ENCODE data around the gene HSPA12A.

HSPA12A gene, protein sequence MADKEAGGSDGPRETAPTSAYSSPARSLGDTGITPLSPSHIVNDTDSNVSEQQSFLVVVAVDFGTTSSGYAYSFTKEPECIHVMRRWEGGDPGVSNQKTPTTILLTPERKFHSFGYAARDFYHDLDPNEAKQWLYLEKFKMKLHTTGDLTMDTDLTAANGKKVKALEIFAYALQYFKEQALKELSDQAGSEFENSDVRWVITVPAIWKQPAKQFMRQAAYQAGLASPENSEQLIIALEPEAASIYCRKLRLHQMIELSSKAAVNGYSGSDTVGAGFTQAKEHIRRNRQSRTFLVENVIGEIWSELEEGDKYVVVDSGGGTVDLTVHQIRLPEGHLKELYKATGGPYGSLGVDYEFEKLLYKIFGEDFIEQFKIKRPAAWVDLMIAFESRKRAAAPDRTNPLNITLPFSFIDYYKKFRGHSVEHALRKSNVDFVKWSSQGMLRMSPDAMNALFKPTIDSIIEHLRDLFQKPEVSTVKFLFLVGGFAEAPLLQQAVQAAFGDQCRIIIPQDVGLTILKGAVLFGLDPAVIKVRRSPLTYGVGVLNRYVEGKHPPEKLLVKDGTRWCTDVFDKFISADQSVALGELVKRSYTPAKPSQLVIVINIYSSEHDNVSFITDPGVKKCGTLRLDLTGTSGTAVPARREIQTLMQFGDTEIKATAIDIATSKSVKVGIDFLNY

DNA sequence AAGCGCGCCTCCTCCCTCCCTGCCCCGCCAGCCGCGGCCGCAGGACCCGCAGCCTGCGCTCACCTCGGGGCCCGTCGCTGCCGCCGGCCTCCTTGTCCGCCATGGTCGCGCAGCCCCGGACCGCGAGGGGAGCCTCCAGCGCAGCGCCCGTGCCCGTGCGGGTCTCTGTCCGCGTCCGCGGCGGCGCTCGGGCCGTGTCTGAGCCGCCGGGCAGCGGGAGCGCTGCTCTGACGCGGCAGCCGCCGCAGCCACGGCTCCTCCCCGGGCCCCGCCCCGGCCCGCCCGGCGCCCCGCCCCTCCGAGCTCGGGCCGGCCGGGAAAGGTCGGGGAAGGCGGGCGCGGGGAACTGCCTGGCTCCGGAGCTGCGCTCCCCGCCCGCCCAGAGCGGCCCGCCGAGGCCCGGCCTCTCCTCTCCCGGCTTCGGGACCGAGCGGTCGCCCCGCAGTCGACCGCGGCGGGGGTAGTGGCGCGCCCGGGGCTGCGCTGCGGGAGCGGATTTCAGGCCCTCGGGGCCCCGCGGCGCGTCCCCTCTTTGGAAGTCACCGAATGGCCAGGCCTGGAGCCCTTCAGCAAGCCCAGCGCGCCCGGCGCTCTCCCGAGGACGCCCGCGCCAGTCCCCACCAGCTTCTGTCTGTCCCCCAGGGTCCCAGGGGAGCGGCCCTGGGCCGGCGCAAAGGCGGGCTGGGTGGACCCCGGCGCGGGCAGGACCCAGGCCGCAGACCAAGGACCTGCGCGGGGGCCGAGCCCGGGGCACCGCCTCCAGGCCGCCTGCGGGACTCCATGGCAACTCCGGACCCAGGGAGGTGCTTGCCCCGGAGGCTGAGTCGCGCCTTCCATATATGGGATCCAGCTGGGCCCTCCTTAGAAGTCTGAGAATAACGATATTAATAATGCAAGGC lies at the start of gene HSPA12A:
HSPA12A (minus strand) TSS at position 200 of the 899 bp plus-strand sequence; CDS start at position 103, 97 bp downstream.
- Histone ChIP-seq H3K36me3 (no peaks in the 10 kb centered on the region), H3K4me1 (peaks cover 0 to 16% (median 13%) of the 10 kb centered on the region in 4 donors), H3K4me3 (peak within 1 kb of the TSS; percentile 82 to 90), H3K9me3 (no peaks in the 10 kb centered on the region), H3K27me3 (no peaks in the 10 kb centered on the region), H3K27ac (peak within 1 kb of the TSS; percentile 92 to 94)
- peak; percentile 81 to 91 for DNase-seq
- TF ChIP-seq, protein P1, sequence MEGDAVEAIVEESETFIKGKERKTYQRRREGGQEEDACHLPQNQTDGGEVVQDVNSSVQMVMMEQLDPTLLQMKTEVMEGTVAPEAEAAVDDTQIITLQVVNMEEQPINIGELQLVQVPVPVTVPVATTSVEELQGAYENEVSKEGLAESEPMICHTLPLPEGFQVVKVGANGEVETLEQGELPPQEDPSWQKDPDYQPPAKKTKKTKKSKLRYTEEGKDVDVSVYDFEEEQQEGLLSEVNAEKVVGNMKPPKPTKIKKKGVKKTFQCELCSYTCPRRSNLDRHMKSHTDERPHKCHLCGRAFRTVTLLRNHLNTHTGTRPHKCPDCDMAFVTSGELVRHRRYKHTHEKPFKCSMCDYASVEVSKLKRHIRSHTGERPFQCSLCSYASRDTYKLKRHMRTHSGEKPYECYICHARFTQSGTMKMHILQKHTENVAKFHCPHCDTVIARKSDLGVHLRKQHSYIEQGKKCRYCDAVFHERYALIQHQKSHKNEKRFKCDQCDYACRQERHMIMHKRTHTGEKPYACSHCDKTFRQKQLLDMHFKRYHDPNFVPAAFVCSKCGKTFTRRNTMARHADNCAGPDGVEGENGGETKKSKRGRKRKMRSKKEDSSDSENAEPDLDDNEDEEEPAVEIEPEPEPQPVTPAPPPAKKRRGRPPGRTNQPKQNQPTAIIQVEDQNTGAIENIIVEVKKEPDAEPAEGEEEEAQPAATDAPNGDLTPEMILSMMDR (IDR thresholded peaks at IDR 0.05), result peak; percentile 15 to 26
- intact Hi-C loops (cut with DNase I; ENCODE audit: low total_unique reads), result no loop called here

- H3K27ac ChIP-seq, result no peak overlapping the region
- H3K4me3 ChIP-seq, result no peak overlapping the region
- H3K36me3 ChIP-seq, result no peaks in the 10 kb centered on the region
- DNase-seq, result no peak
- H3K27me3 ChIP-seq, result peaks cover 0 to 17% of the 10 kb centered on the region in 2 donors
- TF ChIP-seq, protein P1 (IDR thresholded peaks at IDR 0.05), result no peak
- H3K4me1 ChIP-seq, result peaks cover 0 to 10% (median 7%) of the 10 kb centered on the region in 4 donors
- intact Hi-C loops (cut with DNase I; ENCODE audit: low total_unique reads), result no loop called here
- H3K9me3 ChIP-seq, result no peaks in the 10 kb centered on the region
Measured at GRCh38 chr10:116791241-116791640, 48.9 kb upstream of the HSPA12A start.

GRCh38 chr10:116787893-116788665 lies 45.7 kb upstream of the HSPA12A start:
- Histone ChIP-seq H3K4me3 (peak overlapping the region; percentile 15 to 38), H3K27ac (no peak overlapping the region), H3K9me3 (no peaks in the 10 kb centered on the region), H3K36me3 (no peaks in the 10 kb centered on the region), H3K4me1 (peaks cover 0 to 10% (median 7%) of the 10 kb centered on the region in 4 donors), H3K27me3 (peaks cover 0 to 9% of the 10 kb centered on the region in 2 donors)
- intact Hi-C loops (cut with DNase I; ENCODE audit: low total_unique reads), result loop anchor here (2.0 kb wide), 1 partner anchor 105 kb away; no protein-coding TSS in a partner anchor
- TF ChIP-seq, protein P1 (IDR thresholded peaks at IDR 0.05), result peak; percentile 97 to 99
- DNase-seq, result peak; percentile 74 to 81

- TF ChIP-seq, protein P1 (IDR thresholded peaks at IDR 0.05), result no peak
- no peak for DNase-seq
- peaks cover 0 to 10% (median 7%) of the 10 kb centered on the region in 4 donors for H3K4me1 ChIP-seq
- intact Hi-C loops (cut with DNase I; ENCODE audit: low total_unique reads), result no loop called here
- H3K4me3 ChIP-seq, result no peak overlapping the region
- peaks cover 0 to 8% of the 10 kb centered on the region in 2 donors for H3K27me3 ChIP-seq
- no peaks in the 10 kb centered on the region for H3K36me3 ChIP-seq
- H3K9me3 ChIP-seq, result no peaks in the 10 kb centered on the region
- H3K27ac ChIP-seq, result no peak overlapping the region
Measured at GRCh38 chr10:116787053-116787659, 44.8 kb upstream of the HSPA12A start.
